Heart left ventricle (tissue), 13 donors: Measurements from ENCODE around the gene PNMT.

Experiments used
- CTCF ChIP-seq, 12 donors: fragments of 200-600 bp; sonication (generic) in 4 of 12; IDR thresholded peaks; one replicate each; pipeline versions ENCODE4 v1.5.0 to v1.8.0; 2018 to 2022; ENCODE audit warnings: antibody characterized with exemption in 12 of 12, mild to moderate bottlenecking in 5 of 12
- POLR2A ChIP-seq, 2 donors: fragments of 450-650 bp; IDR thresholded peaks; one replicate each; pipeline ENCODE4 v1.6.1; 2017; ENCODE audit warnings: antibody characterized with exemption in 2 of 2, mild to moderate bottlenecking in 2 of 2, moderate library complexity in 2 of 2
- donor health status: ischemic (EF 13 %, LVEDD 7.1; RV severe dilation, severe dysfunction).
- donor health status: DM: no; HTN: yes; CAD: no.
- donor health status: DM: no; HTN: no; CAD: no.
- donor health status: ischemic (EF 25% LVEDD 6.9; RV normal size, moderate dysfunction).
- donor health status: ischemic (EF 25% LVEDD 5.7; RV mildly dilated, moderate dysfunction).
- donor health status: ischemic (EF 35%, LVEDD 5.7; RV mildly dilated, moderate dysfunction).
- donor health status: nonischemic (EF 11% LVEDD 7.7; RV severe dilation, severe dysfunction).
- donor health status: DM: yes; HTN: yes; CAD: no.
- donor health status: PGD.
- donor health status: ischemic (EF 29% LVEDD 5.4; RV normal size, mild dysfunction).
- donor health status: nonischemic (EF 23%, LVEDD 6.1; RV moderate dilation, normal function).

- TF ChIP-seq CTCF (IDR thresholded peaks at IDR 0.05): no peak
- no peak for TF ChIP-seq POLR2A (IDR thresholded peaks at IDR 0.05)
These were observed 8.8 kb downstream of the PNMT start for GRCh38 chr17:39677072-39677471.
